Hepatocyte (in vitro differentiated cells): ENCODE measurements around the gene IL1RL2. TPM values are rescaled to one million over a fixed set of nuclear protein-coding genes. Genes with fewer than 3 reads are reported as not detected.

Experiments
- DNase-seq: peaks from one replicate; pipeline ENCODE4 v3.0.0-alpha.2; 2016; ENCODE audit warnings: low spot score
- H2AFZ ChIP-seq: fragments of 200-600 bp; sonication (generic); 2 replicates; pipeline ENCODE4 v1.6.0; 2016; ENCODE audit warnings: antibody characterized with exemption, mild to moderate bottlenecking
- H3K27ac ChIP-seq: fragments of 200-600 bp; sonication (generic); 2 replicates; pipeline ENCODE4 v1.5.1; 2016; ENCODE audit warnings: mild to moderate bottlenecking
- H3K27me3 ChIP-seq: fragments of 200-600 bp; sonication (generic); 2 replicates; pipeline ENCODE4 v1.6.1; 2016
- H3K36me3 ChIP-seq: fragments of 200-600 bp; sonication (generic); replicated peaks from 2 replicates; pipeline ENCODE4 v1.5.1; 2016; ENCODE audit warnings: low read depth; ENCODE audit not compliant: insufficient read depth
- H3K4me1 ChIP-seq: fragments of 200-600 bp; sonication (generic); 2 replicates; pipeline ENCODE4 v1.5.1; 2016; ENCODE audit warnings: mild to moderate bottlenecking, moderate library complexity; ENCODE audit not compliant: insufficient read depth
- H3K4me2 ChIP-seq: fragments of 200-600 bp; sonication (generic); 2 replicates; pipeline ENCODE4 v1.6.0; 2016
- H3K4me3 ChIP-seq: fragments of 200-600 bp; sonication (generic); 2 replicates; pipeline ENCODE4 v1.5.1; 2016; ENCODE audit warnings: mild to moderate bottlenecking
- H3K79me2 ChIP-seq: fragments of 200-600 bp; sonication (generic); 2 replicates; pipeline ENCODE4 v1.6.0; 2017; ENCODE audit warnings: mild to moderate bottlenecking
- H3K9me2 ChIP-seq: fragments of 200-600 bp; sonication (generic); replicated peaks from 2 replicates; pipeline ENCODE4 v1.6.0; 2017; ENCODE audit warnings: mild to moderate bottlenecking; ENCODE audit not compliant: insufficient read depth
- H3K9me3 ChIP-seq: fragments of 200-600 bp; sonication (generic); 2 replicates; pipeline ENCODE4 v1.5.1; 2016; ENCODE audit warnings: low read depth, mild to moderate bottlenecking
- H4K20me1 ChIP-seq: fragments of 200-600 bp; sonication (generic); 2 replicates; pipeline ENCODE4 v1.6.0; 2016; ENCODE audit warnings: mild to moderate bottlenecking; ENCODE audit not compliant: insufficient read depth, poor library complexity, severe bottlenecking
- EZH2 ChIP-seq: fragments of 200-600 bp; sonication (generic); IDR thresholded peaks from 2 replicates; pipeline ENCODE4 v1.6.1; 2016; ENCODE audit warnings: antibody characterized with exemption, mild to moderate bottlenecking, borderline replicate concordance
- EZH2phosphoT487 ChIP-seq: fragments of 200-600 bp; sonication (generic); IDR thresholded peaks from one replicate; pipeline ENCODE4 v1.6.1; 2018; ENCODE audit warnings: antibody characterized with exemption, mild to moderate bottlenecking, low read depth, moderate library complexity; ENCODE audit not compliant: unreplicated experiment, severe bottlenecking
- WGBS: methylation state at CpG from one replicate; pipeline ENCODE4 v1.1.6; 2016; ENCODE audit warnings: low lambda C conversion rate; ENCODE audit errors: missing lambda C conversion rate; 5-methylcytosine and 5-hydroxymethylcytosine counted together
- polyA plus RNA-seq: library from polyadenylated mRNA; unstranded; fragments of >200 nt; fragmentation: Nextera tagmentation; extraction: Ambion mirVana; gene quantifications from 2 replicates; pipeline ENCODE4 v1.2.1, GENCODE V29; 2016
- total RNA-seq: library from RNA; depleted of rRNA; stranded (reverse); fragments of >200 nt; gene quantifications from 2 replicates; pipeline ENCODE4 v1.2.3, GENCODE V29; 2014
- TF ChIP-seq, protein P1 (sequence below): fragments of 200-600 bp; sonication (generic); IDR thresholded peaks from 2 replicates; pipeline ENCODE4 v1.5.1; 2016; ENCODE audit warnings: antibody characterized with exemption, mild to moderate bottlenecking; ENCODE audit not compliant: poor library complexity

IL1RL2 gene
- total and polyA plus RNA-seq, 2 experiments from 2014 or later = 1.3 TPM; not detected in 1

- Histone ChIP-seq H3K79me2 (no peaks in the 10 kb centered on the region), H3K9me2 (no peaks in the 10 kb centered on the region), H3K4me3 (no peak overlapping the region), H3K9me3 (no peaks in the 10 kb centered on the region), H3K4me1 (peaks cover 5% of the 10 kb centered on the region), H3K27me3 (no peaks in the 10 kb centered on the region), H3K27ac (no peak overlapping the region), H2AFZ (no peak overlapping the region), H3K4me2 (no peak overlapping the region), H3K36me3 (no peaks in the 10 kb centered on the region), H4K20me1 (no peaks in the 10 kb centered on the region)
- no peak for DNase-seq
- TF ChIP-seq EZH2phosphoT487 (no peak), EZH2 (no peak)
- TF ChIP-seq, protein P1, sequence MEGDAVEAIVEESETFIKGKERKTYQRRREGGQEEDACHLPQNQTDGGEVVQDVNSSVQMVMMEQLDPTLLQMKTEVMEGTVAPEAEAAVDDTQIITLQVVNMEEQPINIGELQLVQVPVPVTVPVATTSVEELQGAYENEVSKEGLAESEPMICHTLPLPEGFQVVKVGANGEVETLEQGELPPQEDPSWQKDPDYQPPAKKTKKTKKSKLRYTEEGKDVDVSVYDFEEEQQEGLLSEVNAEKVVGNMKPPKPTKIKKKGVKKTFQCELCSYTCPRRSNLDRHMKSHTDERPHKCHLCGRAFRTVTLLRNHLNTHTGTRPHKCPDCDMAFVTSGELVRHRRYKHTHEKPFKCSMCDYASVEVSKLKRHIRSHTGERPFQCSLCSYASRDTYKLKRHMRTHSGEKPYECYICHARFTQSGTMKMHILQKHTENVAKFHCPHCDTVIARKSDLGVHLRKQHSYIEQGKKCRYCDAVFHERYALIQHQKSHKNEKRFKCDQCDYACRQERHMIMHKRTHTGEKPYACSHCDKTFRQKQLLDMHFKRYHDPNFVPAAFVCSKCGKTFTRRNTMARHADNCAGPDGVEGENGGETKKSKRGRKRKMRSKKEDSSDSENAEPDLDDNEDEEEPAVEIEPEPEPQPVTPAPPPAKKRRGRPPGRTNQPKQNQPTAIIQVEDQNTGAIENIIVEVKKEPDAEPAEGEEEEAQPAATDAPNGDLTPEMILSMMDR = no peak
- 91% methylated on average over 5 of the region's 5 CpGs for WGBS
These were observed 49.3 kb downstream of the IL1RL2 start for GRCh38 chr2:102236132-102236531.

DNA sequence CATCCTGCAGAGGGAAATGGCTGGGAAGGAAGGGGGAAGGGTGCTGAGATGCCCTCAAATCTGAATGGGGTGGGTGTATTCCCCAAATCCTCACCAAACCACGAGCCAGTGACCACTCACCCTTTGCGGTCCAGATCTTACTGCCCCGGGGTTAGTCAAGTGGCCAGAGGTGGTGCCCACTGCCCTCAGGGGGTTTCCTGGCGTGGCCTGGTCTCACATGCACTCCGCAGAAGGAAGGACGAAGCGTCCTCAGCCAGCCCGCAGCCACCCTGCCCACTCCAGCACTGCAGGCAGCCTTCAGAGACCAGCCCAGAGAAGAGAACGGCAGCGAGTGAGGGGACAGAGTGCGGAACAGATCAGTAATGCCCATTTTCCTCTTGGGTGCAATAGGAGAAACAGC lies 50.4 kb downstream of the IL1RL2 start:
- H3K36me3 ChIP-seq = no peaks in the 10 kb centered on the region
- WGBS = 85% methylated on average over 11 of the region's 11 CpGs
- H3K9me2 ChIP-seq = no peaks in the 10 kb centered on the region
- no peaks in the 10 kb centered on the region for H3K79me2 ChIP-seq
- H3K9me3 ChIP-seq = no peaks in the 10 kb centered on the region
- no peak overlapping the region for H3K4me3 ChIP-seq
- no peak overlapping the region for H3K27ac ChIP-seq
- TF ChIP-seq, protein P1 = no peak
- DNase-seq = no peak
- peaks cover 5% of the 10 kb centered on the region for H3K4me1 ChIP-seq
- H4K20me1 ChIP-seq = no peaks in the 10 kb centered on the region
- no peak overlapping the region for H3K4me2 ChIP-seq
- H3K27me3 ChIP-seq = no peaks in the 10 kb centered on the region
- H2AFZ ChIP-seq = no peak overlapping the region

DNA sequence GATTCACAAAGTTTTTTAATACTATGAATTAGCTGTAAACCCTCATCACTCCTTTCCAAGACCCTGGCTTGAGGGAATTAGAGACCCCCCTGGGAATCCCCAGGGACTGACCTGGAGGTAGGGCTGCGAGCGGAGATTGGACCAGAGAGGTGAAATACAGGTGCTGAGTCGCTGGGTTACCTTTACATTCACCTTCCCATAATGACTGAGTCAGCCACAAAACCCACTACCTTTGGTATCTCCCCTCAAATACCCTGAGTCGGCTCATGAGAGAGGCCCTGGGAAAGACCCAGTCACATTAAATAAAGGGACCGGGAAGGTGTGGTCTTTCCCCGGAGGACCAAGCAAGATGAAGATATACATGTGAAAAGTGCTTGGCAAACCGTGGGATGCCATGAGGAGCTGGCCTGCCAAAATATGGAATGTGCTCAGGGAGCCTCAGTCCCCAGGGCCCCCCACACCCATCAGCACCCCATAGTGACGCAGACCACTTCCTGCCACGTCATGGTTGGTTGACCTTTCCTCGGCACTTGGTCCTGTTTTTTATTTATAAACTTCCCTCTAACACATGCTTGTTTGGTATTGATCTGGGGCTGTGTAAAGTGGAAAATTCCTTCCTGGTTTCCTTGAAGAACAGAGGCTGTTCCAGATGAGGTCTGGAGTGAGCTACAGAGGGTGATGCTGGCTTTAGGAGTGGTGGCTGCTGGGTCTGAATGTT lies 51.4 kb downstream of the IL1RL2 start:
- DNase-seq = no peak
- no peaks in the 10 kb centered on the region for H3K27me3 ChIP-seq
- H3K9me2 ChIP-seq = no peaks in the 10 kb centered on the region
- H3K9me3 ChIP-seq = no peaks in the 10 kb centered on the region
- no peaks in the 10 kb centered on the region for H3K36me3 ChIP-seq
- no peak for TF ChIP-seq EZH2
- no peak for TF ChIP-seq EZH2phosphoT487
- TF ChIP-seq, protein P1 = no peak
- no peaks in the 10 kb centered on the region for H4K20me1 ChIP-seq
- H3K79me2 ChIP-seq = no peaks in the 10 kb centered on the region
- no peak overlapping the region for H3K4me2 ChIP-seq
- no peak overlapping the region for H2AFZ ChIP-seq
- H3K4me1 ChIP-seq = peaks cover 5% of the 10 kb centered on the region
- H3K4me3 ChIP-seq = no peak overlapping the region
- no peak overlapping the region for H3K27ac ChIP-seq
- 84% methylated on average over 10 of the region's 10 CpGs for WGBS
